Ishikawa (cell line): Measurements from ENCODE around the gene SNAI3.

Source experiments
- CEBPB ChIP-seq: IDR thresholded peaks from 2 replicates; pipeline ENCODE4 v1.6.1; 2012
- CREB1 ChIP-seq: IDR thresholded peaks from 2 replicates; pipeline ENCODE4 v1.6.1; 2012; ENCODE audit warnings: low read depth
- EGR1 ChIP-seq: IDR thresholded peaks from 2 replicates; pipeline ENCODE4 v1.6.1; 2012
- EP300 ChIP-seq: IDR thresholded peaks from 2 replicates; pipeline ENCODE4 v1.6.1; 2012; ENCODE audit warnings: borderline replicate concordance
- FOXM1 ChIP-seq: IDR thresholded peaks from 2 replicates; pipeline ENCODE4 v1.6.1; 2012; ENCODE audit warnings: low read depth, borderline replicate concordance
- NFIC ChIP-seq: IDR thresholded peaks from 2 replicates; pipeline ENCODE4 v1.6.1; 2012
- RAD21 ChIP-seq: IDR thresholded peaks from 2 replicates; pipeline ENCODE4 v1.6.1; 2012; ENCODE audit warnings: low read depth
- TAF1 ChIP-seq: IDR thresholded peaks from 2 replicates; pipeline ENCODE4 v1.6.1; 2012; ENCODE audit warnings: low read depth, mild to moderate bottlenecking
- TCF12 ChIP-seq: IDR thresholded peaks from 2 replicates; pipeline ENCODE4 v1.6.1; 2012; ENCODE audit warnings: low read depth
- YY1 ChIP-seq: IDR thresholded peaks from 2 replicates; pipeline ENCODE4 v1.6.1; 2012; ENCODE audit warnings: low read depth
- ZBTB7A ChIP-seq: IDR thresholded peaks from 2 replicates; pipeline ENCODE4 v1.6.1; 2012; ENCODE audit warnings: low read depth
- TF ChIP-seq, protein P1 (sequence below): IDR thresholded peaks from 2 replicates; pipeline ENCODE4 v1.6.1; 2012
- TF ChIP-seq, protein P2 (sequence below): IDR thresholded peaks from 2 replicates; pipeline ENCODE4 v1.6.1; 2012; ENCODE audit warnings: low read depth, mild to moderate bottlenecking

DNA sequence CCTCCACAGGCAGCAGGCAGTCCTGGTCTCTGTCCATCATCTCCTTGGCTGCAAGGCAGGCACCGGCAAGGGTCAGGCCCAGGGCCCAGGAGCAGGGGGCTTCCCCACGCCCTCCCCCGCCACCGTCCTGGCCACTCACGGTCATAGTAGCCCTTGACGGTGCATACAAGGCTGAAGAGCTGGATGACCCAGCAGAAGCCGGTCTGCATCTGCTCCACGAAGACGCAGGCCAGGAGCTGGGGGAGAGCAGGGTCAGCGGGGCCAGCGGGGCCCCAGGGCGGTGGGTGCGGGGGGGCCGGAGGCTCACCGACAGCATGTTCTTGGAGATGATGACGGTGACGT lies 40.1 kb upstream of the SNAI3 start:
- no peak for TF ChIP-seq YY1
- TF ChIP-seq EP300 = no peak
- TF ChIP-seq CEBPB = no peak
- no peak for TF ChIP-seq RAD21
- TF ChIP-seq, protein P1, sequence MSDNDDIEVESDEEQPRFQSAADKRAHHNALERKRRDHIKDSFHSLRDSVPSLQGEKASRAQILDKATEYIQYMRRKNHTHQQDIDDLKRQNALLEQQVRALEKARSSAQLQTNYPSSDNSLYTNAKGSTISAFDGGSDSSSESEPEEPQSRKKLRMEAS = no peak
- TF ChIP-seq FOXM1 = no peak
- no peak for TF ChIP-seq NFIC
- no peak for TF ChIP-seq ZBTB7A
- no peak for TF ChIP-seq TAF1
- TF ChIP-seq, protein P2, sequence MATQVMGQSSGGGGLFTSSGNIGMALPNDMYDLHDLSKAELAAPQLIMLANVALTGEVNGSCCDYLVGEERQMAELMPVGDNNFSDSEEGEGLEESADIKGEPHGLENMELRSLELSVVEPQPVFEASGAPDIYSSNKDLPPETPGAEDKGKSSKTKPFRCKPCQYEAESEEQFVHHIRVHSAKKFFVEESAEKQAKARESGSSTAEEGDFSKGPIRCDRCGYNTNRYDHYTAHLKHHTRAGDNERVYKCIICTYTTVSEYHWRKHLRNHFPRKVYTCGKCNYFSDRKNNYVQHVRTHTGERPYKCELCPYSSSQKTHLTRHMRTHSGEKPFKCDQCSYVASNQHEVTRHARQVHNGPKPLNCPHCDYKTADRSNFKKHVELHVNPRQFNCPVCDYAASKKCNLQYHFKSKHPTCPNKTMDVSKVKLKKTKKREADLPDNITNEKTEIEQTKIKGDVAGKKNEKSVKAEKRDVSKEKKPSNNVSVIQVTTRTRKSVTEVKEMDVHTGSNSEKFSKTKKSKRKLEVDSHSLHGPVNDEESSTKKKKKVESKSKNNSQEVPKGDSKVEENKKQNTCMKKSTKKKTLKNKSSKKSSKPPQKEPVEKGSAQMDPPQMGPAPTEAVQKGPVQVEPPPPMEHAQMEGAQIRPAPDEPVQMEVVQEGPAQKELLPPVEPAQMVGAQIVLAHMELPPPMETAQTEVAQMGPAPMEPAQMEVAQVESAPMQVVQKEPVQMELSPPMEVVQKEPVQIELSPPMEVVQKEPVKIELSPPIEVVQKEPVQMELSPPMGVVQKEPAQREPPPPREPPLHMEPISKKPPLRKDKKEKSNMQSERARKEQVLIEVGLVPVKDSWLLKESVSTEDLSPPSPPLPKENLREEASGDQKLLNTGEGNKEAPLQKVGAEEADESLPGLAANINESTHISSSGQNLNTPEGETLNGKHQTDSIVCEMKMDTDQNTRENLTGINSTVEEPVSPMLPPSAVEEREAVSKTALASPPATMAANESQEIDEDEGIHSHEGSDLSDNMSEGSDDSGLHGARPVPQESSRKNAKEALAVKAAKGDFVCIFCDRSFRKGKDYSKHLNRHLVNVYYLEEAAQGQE = no peak
- no peak for TF ChIP-seq EGR1
- TF ChIP-seq TCF12 = no peak
- no peak for TF ChIP-seq CREB1
